ENCODE results near the gene TYROBP.

DNA sequence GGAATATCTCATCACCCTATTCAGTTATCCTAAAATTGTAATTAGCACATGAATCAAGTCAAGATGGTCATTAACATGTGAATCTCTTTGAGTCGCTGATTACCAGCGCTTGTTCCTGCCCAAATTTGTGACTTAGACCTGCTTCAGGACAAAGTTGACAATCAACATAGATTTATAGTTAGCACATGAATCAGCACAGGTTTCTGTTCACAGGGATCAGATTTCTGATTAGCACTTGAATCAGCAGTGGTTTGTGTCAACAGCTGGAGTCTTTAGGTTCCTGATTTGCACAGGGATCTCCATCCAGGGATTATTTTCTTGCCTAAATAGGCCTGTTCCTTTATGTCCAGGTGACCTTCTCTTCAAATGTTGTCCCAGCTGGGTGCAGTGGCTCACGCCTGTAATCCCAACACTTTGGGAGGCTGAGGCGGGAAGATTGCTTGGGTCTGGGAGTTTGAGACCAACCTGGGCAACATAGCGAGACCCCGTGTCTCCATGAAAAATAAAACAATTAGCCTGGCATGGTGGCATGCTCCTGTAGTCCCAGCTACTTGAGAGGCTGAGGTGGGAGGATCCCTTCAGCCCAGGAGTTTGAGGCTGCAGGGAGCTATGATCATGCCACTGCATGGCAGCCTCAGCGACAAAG lies 24.3 kb upstream of the TYROBP start:
- TF ChIP-seq, protein P1, sequence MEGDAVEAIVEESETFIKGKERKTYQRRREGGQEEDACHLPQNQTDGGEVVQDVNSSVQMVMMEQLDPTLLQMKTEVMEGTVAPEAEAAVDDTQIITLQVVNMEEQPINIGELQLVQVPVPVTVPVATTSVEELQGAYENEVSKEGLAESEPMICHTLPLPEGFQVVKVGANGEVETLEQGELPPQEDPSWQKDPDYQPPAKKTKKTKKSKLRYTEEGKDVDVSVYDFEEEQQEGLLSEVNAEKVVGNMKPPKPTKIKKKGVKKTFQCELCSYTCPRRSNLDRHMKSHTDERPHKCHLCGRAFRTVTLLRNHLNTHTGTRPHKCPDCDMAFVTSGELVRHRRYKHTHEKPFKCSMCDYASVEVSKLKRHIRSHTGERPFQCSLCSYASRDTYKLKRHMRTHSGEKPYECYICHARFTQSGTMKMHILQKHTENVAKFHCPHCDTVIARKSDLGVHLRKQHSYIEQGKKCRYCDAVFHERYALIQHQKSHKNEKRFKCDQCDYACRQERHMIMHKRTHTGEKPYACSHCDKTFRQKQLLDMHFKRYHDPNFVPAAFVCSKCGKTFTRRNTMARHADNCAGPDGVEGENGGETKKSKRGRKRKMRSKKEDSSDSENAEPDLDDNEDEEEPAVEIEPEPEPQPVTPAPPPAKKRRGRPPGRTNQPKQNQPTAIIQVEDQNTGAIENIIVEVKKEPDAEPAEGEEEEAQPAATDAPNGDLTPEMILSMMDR (conservative IDR thresholded peaks at IDR 0.05 in 1 of 2, IDR thresholded peaks at IDR 0.05 in 1 of 2; ENCODE audit: extremely low read depth in 1 of 2, insufficient read depth in 1 of 2, low read depth in 1 of 2, low read length in 2 of 2): no peak
- no peak for TF ChIP-seq EZH2 (IDR thresholded peaks at IDR 0.05; ENCODE audit: borderline replicate concordance, low read length)
